ENCODE results near the gene RPUSD1. TPM values are rescaled to one million over a fixed set of nuclear protein-coding genes. Genes with fewer than 3 reads are reported as not detected.

RPUSD1 gene
- total and polyA plus RNA-seq, 2 donors (not counting 1 experiment from before 2014, with no cell fraction given), result 34.7 to 46.1 TPM

DNA sequence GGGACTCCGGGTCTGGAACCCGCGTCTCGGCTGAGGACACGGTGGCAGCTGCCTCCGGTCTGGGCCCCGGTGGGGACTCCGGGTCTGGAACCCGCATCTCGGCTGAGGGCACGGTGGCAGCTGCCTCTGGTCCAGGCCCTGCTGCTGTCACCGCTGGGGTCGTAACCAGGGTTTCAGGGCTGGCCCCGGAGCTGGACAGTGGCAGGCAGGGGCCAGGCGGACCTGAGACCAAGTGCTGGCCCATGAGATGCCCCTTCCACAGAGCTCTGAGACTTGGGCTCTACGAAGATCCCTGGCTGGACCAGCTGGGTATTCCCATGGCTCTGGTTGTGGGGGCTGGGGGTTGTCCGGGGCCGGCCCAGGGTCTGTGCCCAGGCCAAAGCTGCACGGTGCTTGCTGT is 3.8 kb downstream of the RPUSD1 start:
- Histone ChIP-seq H3K27me3 (replicated peaks in 1 of 4; ENCODE audit: control extremely low read depth in 1 of 4, control insufficient read depth in 3 of 4, insufficient read depth in 4 of 4, low read length in 3 of 4) (peaks cover 0 to 15% (median 2%) of the 10 kb centered on the region in 4 experiments), H3K4me3 (ENCODE audit: control extremely low read depth in 1 of 5, extremely low read depth in 1 of 5, insufficient read depth in 1 of 5, low read depth in 2 of 5, low read length in 4 of 5) (no peak overlapping the region), H3K27ac (ENCODE audit: low read length in 2 of 2) (no peak overlapping the region), H3K79me2 (ENCODE audit: control insufficient read depth, insufficient read depth, low read length) (peaks cover 11% of the 10 kb centered on the region), H3K9me3 (ENCODE audit: control extremely low read depth in 1 of 3, control insufficient read depth in 2 of 3, insufficient read depth in 1 of 3, low read length in 2 of 3) (no peaks in the 10 kb centered on the region), H4K20me1 (ENCODE audit: control insufficient read depth, insufficient read depth, low read length, poor library complexity, severe bottlenecking) (peaks cover 31% of the 10 kb centered on the region), H3K9ac (ENCODE audit: low read length) (no peak overlapping the region), H3K4me1 (ENCODE audit: control insufficient read depth in 2 of 2, insufficient read depth in 2 of 2, low read length in 2 of 2) (peaks cover 13 to 23% of the 10 kb centered on the region in 2 donors), H2AFZ (ENCODE audit: insufficient read depth, low read depth, low read length, poor library complexity, severe bottlenecking) (no peak overlapping the region), H3K4me2 (replicated peaks; ENCODE audit: low read depth, low read length, poor library complexity, severe bottlenecking) (no peak overlapping the region), H3K36me3 (replicated peaks in 1 of 2; ENCODE audit: control extremely low read depth in 1 of 2, control insufficient read depth in 1 of 2, extremely low read depth in 1 of 2, insufficient read depth in 2 of 2, low read length in 1 of 2) (peaks cover 0 to 8% of the 10 kb centered on the region in 2 experiments)
- intact Hi-C loops (cut with micrococcal nuclease), result no loop called here
- TF ChIP-seq EZH2 (IDR thresholded peaks at IDR 0.05; ENCODE audit: borderline replicate concordance, insufficient read depth, low read depth, low read length, poor library complexity, severe bottlenecking), result no peak
- no peaks in the 10 kb centered on the region for H3K27me3 Mint-ChIP-seq
- POLR2A ChIA-PET, result no interaction called here
- ATAC-seq (ENCODE audit: low read depth) (no peak), DNase-seq (no peak)
- H3K4me1 Mint-ChIP-seq, result peaks cover 5% of the 10 kb centered on the region
- 98% methylated on average over 19 of the region's 19 CpGs for WGBS (ENCODE audit: insufficient coverage)
- no peaks in the 10 kb centered on the region for H3K9me3 Mint-ChIP-seq (ENCODE audit: insufficient read depth)
- H3K4me3 Mint-ChIP-seq, result no peak overlapping the region
- CTCF ChIA-PET, result interaction anchor here (0.8 to 7.4 kb wide), 6 partner anchors 17 to 71 kb away, joined by 4 to 94 read pairs (median 4); partner anchors contain the start of genes ANTKMT, CIAO3 and METRN
- no peak overlapping the region for H3K27ac Mint-ChIP-seq

DNA sequence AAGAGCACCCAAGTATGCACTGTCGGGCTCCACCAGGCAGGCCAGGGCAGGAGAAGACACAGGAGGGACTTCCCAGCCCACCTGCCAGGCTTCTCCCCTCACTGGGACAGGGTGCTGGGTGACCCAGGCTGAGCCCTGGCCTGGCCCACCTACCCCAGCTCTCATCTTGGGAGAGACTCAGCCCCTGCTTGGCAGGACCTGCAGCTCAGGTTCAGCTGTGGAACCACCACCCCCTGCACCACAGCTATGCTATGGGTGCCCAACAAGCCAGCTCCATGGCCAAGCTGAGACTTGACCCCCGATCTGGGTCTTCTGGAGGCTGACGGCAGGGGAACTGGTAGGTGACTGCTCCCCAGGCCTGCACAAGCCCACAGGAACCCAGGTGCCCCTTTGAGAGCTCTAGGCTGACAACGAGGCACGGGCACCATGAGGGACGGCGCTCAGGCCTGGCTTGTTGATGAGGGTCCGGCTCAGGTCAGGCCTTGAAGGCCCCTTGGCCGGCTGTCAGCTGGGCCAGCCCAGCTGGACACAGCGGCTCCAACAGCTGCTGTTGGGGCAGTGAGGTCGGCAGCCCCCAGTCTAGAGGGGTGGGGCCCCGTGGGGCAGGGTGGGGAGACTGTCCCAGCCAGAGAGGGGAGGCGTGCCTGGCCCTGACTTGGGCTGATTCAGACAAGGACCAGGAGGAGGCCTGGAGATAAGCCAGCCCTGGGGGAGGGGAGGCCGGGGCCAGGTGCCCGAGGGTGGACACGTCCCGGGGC is 4.6 kb downstream of the RPUSD1 start:
- no peak for DNase-seq
- TF ChIP-seq EZH2 (IDR thresholded peaks at IDR 0.05; ENCODE audit: borderline replicate concordance, insufficient read depth, low read depth, low read length, poor library complexity, severe bottlenecking), result no peak
- TF ChIP-seq CTCF (IDR thresholded peaks at IDR 0.05), result no peak
- H3K36me3 ChIP-seq (replicated peaks in 1 of 2; ENCODE audit: control extremely low read depth in 1 of 2, control insufficient read depth in 1 of 2, extremely low read depth in 1 of 2, insufficient read depth in 2 of 2, low read length in 1 of 2), result peaks cover 0 to 8% of the 10 kb centered on the region in 2 experiments
- Mint-ChIP-seq H3K9me3 (ENCODE audit: insufficient read depth) (no peaks in the 10 kb centered on the region), H3K27me3 (no peaks in the 10 kb centered on the region), H3K4me3 (no peak overlapping the region), H3K27ac (no peak overlapping the region), H3K4me1 (peaks cover 5% of the 10 kb centered on the region)
- H3K9ac ChIP-seq (ENCODE audit: low read length), result no peak overlapping the region
- H4K20me1 ChIP-seq (ENCODE audit: control insufficient read depth, insufficient read depth, low read length, poor library complexity, severe bottlenecking), result peaks cover 31% of the 10 kb centered on the region
- H3K27me3 ChIP-seq (replicated peaks in 1 of 4; ENCODE audit: control extremely low read depth in 1 of 4, control insufficient read depth in 3 of 4, insufficient read depth in 4 of 4, low read length in 3 of 4), result peaks cover 0 to 17% (median 3%) of the 10 kb centered on the region in 4 experiments
- peaks cover 11% of the 10 kb centered on the region for H3K79me2 ChIP-seq (ENCODE audit: control insufficient read depth, insufficient read depth, low read length)
- H2AFZ ChIP-seq (ENCODE audit: insufficient read depth, low read depth, low read length, poor library complexity, severe bottlenecking), result no peak overlapping the region
- no peak overlapping the region for H3K4me3 ChIP-seq (ENCODE audit: control extremely low read depth in 1 of 5, extremely low read depth in 1 of 5, insufficient read depth in 1 of 5, low read depth in 2 of 5, low read length in 4 of 5)
- no peaks in the 10 kb centered on the region for H3K9me3 ChIP-seq (ENCODE audit: control extremely low read depth in 1 of 3, control insufficient read depth in 2 of 3, insufficient read depth in 1 of 3, low read length in 2 of 3)
- H3K27ac ChIP-seq (ENCODE audit: low read length in 2 of 2), result no peak overlapping the region
- 71% methylated on average over 17 of the region's 17 CpGs for WGBS (ENCODE audit: insufficient coverage)
- intact Hi-C loops (cut with micrococcal nuclease), result no loop called here
- ChIA-PET CTCF (interaction anchor here (1.5 to 7.4 kb wide), 3 partner anchors 56 to 71 kb away, joined by 4 to 94 read pairs (median 4); partner anchors contain the start of genes ANTKMT and METRN), POLR2A (no interaction called here)
- no peak overlapping the region for H3K4me2 ChIP-seq (replicated peaks; ENCODE audit: low read depth, low read length, poor library complexity, severe bottlenecking)
- H3K4me1 ChIP-seq (ENCODE audit: control insufficient read depth in 2 of 2, insufficient read depth in 2 of 2, low read length in 2 of 2), result peaks cover 8 to 16% of the 10 kb centered on the region in 2 donors
- no peak for ATAC-seq (ENCODE audit: low read depth)
